Hepatocyte (in vitro differentiated cells): ENCODE data around the gene NFKB1. TPM values are rescaled to one million over a fixed set of nuclear protein-coding genes. Genes with fewer than 3 reads are reported as not detected.

Source experiments
- DNase-seq: peaks from one replicate; pipeline ENCODE4 v3.0.0-alpha.2; 2016; ENCODE audit warnings: low spot score
- H2AFZ ChIP-seq: fragments of 200-600 bp; sonication (generic); 2 replicates; pipeline ENCODE4 v1.6.0; 2016; ENCODE audit warnings: antibody characterized with exemption, mild to moderate bottlenecking
- H3K27ac ChIP-seq: fragments of 200-600 bp; sonication (generic); 2 replicates; pipeline ENCODE4 v1.5.1; 2016; ENCODE audit warnings: mild to moderate bottlenecking
- H3K27me3 ChIP-seq: fragments of 200-600 bp; sonication (generic); 2 replicates; pipeline ENCODE4 v1.6.1; 2016
- H3K36me3 ChIP-seq: fragments of 200-600 bp; sonication (generic); replicated peaks from 2 replicates; pipeline ENCODE4 v1.5.1; 2016; ENCODE audit warnings: low read depth; ENCODE audit not compliant: insufficient read depth
- H3K4me1 ChIP-seq: fragments of 200-600 bp; sonication (generic); 2 replicates; pipeline ENCODE4 v1.5.1; 2016; ENCODE audit warnings: mild to moderate bottlenecking, moderate library complexity; ENCODE audit not compliant: insufficient read depth
- H3K4me2 ChIP-seq: fragments of 200-600 bp; sonication (generic); 2 replicates; pipeline ENCODE4 v1.6.0; 2016
- H3K4me3 ChIP-seq: fragments of 200-600 bp; sonication (generic); 2 replicates; pipeline ENCODE4 v1.5.1; 2016; ENCODE audit warnings: mild to moderate bottlenecking
- H3K79me2 ChIP-seq: fragments of 200-600 bp; sonication (generic); 2 replicates; pipeline ENCODE4 v1.6.0; 2017; ENCODE audit warnings: mild to moderate bottlenecking
- H3K9me2 ChIP-seq: fragments of 200-600 bp; sonication (generic); replicated peaks from 2 replicates; pipeline ENCODE4 v1.6.0; 2017; ENCODE audit warnings: mild to moderate bottlenecking; ENCODE audit not compliant: insufficient read depth
- H3K9me3 ChIP-seq: fragments of 200-600 bp; sonication (generic); 2 replicates; pipeline ENCODE4 v1.5.1; 2016; ENCODE audit warnings: low read depth, mild to moderate bottlenecking
- H4K20me1 ChIP-seq: fragments of 200-600 bp; sonication (generic); 2 replicates; pipeline ENCODE4 v1.6.0; 2016; ENCODE audit warnings: mild to moderate bottlenecking; ENCODE audit not compliant: insufficient read depth, poor library complexity, severe bottlenecking
- CTCF ChIP-seq: fragments of 200-600 bp; sonication (generic); IDR thresholded peaks from 2 replicates; pipeline ENCODE4 v1.5.1; 2016; ENCODE audit warnings: antibody characterized with exemption, mild to moderate bottlenecking; ENCODE audit not compliant: poor library complexity
- EZH2 ChIP-seq: fragments of 200-600 bp; sonication (generic); IDR thresholded peaks from 2 replicates; pipeline ENCODE4 v1.6.1; 2016; ENCODE audit warnings: antibody characterized with exemption, mild to moderate bottlenecking, borderline replicate concordance
- EZH2phosphoT487 ChIP-seq: fragments of 200-600 bp; sonication (generic); IDR thresholded peaks from one replicate; pipeline ENCODE4 v1.6.1; 2018; ENCODE audit warnings: antibody characterized with exemption, mild to moderate bottlenecking, low read depth, moderate library complexity; ENCODE audit not compliant: unreplicated experiment, severe bottlenecking
- WGBS: methylation state at CpG from one replicate; pipeline ENCODE4 v1.1.6; 2016; ENCODE audit warnings: low lambda C conversion rate; ENCODE audit errors: missing lambda C conversion rate; 5-methylcytosine and 5-hydroxymethylcytosine counted together
- polyA plus RNA-seq: library from polyadenylated mRNA; unstranded; fragments of >200 nt; fragmentation: Nextera tagmentation; extraction: Ambion mirVana; gene quantifications from 2 replicates; pipeline ENCODE4 v1.2.1, GENCODE V29; 2016
- total RNA-seq: library from RNA; depleted of rRNA; stranded (reverse); fragments of >200 nt; gene quantifications from 2 replicates; pipeline ENCODE4 v1.2.3, GENCODE V29; 2014

Gene NFKB1
- total and polyA plus RNA-seq, 2 experiments from 2014 or later: 21.1 to 22.8 TPM

- Histone ChIP-seq H3K27ac (no peak overlapping the region), H3K4me1 (no peaks in the 10 kb centered on the region), H2AFZ (no peak overlapping the region), H3K4me3 (no peak overlapping the region), H3K36me3 (peaks cover 8% of the 10 kb centered on the region), H3K9me2 (no peaks in the 10 kb centered on the region), H3K9me3 (no peaks in the 10 kb centered on the region), H3K79me2 (no peaks in the 10 kb centered on the region), H3K27me3 (no peaks in the 10 kb centered on the region), H4K20me1 (no peaks in the 10 kb centered on the region), H3K4me2 (no peak overlapping the region)
- TF ChIP-seq CTCF: no peak
- no peak for TF ChIP-seq EZH2
- no peak for TF ChIP-seq EZH2phosphoT487
- DNase-seq: no peak
Measured at GRCh38 chr4:102592256-102592655, 91.1 kb downstream of the NFKB1 start.

GRCh38 chr4:102593147-102593546 lies 92.0 kb downstream of the NFKB1 start:
- Histone ChIP-seq H3K4me3 (no peak overlapping the region), H3K27ac (no peak overlapping the region), H3K36me3 (peaks cover 8% of the 10 kb centered on the region), H3K4me2 (no peak overlapping the region), H3K4me1 (no peaks in the 10 kb centered on the region), H3K9me3 (no peaks in the 10 kb centered on the region), H2AFZ (no peak overlapping the region), H4K20me1 (no peaks in the 10 kb centered on the region), H3K27me3 (no peaks in the 10 kb centered on the region), H3K79me2 (no peaks in the 10 kb centered on the region), H3K9me2 (no peaks in the 10 kb centered on the region)
- no peak for TF ChIP-seq EZH2
- no peak for TF ChIP-seq EZH2phosphoT487
- no peak for TF ChIP-seq CTCF
- WGBS: 97% methylated on average over 7 of the region's 7 CpGs
- no peak for DNase-seq

- TF ChIP-seq CTCF (no peak), EZH2 (no peak), EZH2phosphoT487 (no peak)
- H3K36me3 ChIP-seq: peaks cover 8% of the 10 kb centered on the region
- H2AFZ ChIP-seq: no peak overlapping the region
- no peaks in the 10 kb centered on the region for H3K4me1 ChIP-seq
- no peak overlapping the region for H3K4me3 ChIP-seq
- 73% methylated on average over 2 of the region's 2 CpGs for WGBS
- H3K27ac ChIP-seq: no peak overlapping the region
- no peak for DNase-seq
- H3K9me3 ChIP-seq: no peaks in the 10 kb centered on the region
- no peaks in the 10 kb centered on the region for H3K79me2 ChIP-seq
- no peaks in the 10 kb centered on the region for H4K20me1 ChIP-seq
- no peaks in the 10 kb centered on the region for H3K9me2 ChIP-seq
- no peaks in the 10 kb centered on the region for H3K27me3 ChIP-seq
- no peak overlapping the region for H3K4me2 ChIP-seq
Measured at GRCh38 chr4:102594000-102594399, 92.8 kb downstream of the NFKB1 start.

GRCh38 chr4:102596532-102596931 lies 95.4 kb downstream of the NFKB1 start:
- DNase-seq: no peak
- Histone ChIP-seq H3K27me3 (no peaks in the 10 kb centered on the region), H3K4me2 (no peak overlapping the region), H3K4me1 (no peaks in the 10 kb centered on the region), H3K36me3 (no peaks in the 10 kb centered on the region), H3K4me3 (no peak overlapping the region), H3K9me2 (no peaks in the 10 kb centered on the region), H4K20me1 (no peaks in the 10 kb centered on the region), H2AFZ (no peak overlapping the region), H3K9me3 (no peaks in the 10 kb centered on the region), H3K79me2 (no peaks in the 10 kb centered on the region), H3K27ac (no peak overlapping the region)
- TF ChIP-seq EZH2 (no peak), EZH2phosphoT487 (no peak), CTCF (no peak)
- 71% methylated on average over 4 of the region's 4 CpGs for WGBS
